Islet precursor cell (in vitro differentiated cells): ENCODE measurements around the gene SUPT20HL1.
"Not testable (repeated sequence)": the region's sequence is repeated elsewhere in the genome, so short reads cannot be mapped to it uniquely, and the experiment has no call there.

ENCODE experiments used
- DNase-seq: peaks from one replicate; pipeline ENCODE4 v3.0.0-alpha.2; 2018

SUPT20HL1 gene

GRCh38 chrX:24364326-24364725, 3.9 kb downstream of the SUPT20HL1 start:
- DNase-seq = no peak

GRCh38 chrX:24364851-24365538, 4.6 kb downstream of the SUPT20HL1 start:
- DNase-seq = no peak

- not testable (repeated sequence) for DNase-seq
Observed at GRCh38 chrX:24366762-24367400, 6.4 kb downstream of the SUPT20HL1 start.

GRCh38 chrX:24369816-24370215, 9.4 kb downstream of the SUPT20HL1 start:
- DNase-seq = no peak

- peak; percentile 86 for DNase-seq
Observed at GRCh38 chrX:24371391-24371972, 11.0 kb downstream of the SUPT20HL1 start.

GRCh38 chrX:24372021-24372763, 11.8 kb downstream of the SUPT20HL1 start:
- DNase-seq = no peak

- peak; percentile 65 for DNase-seq
Observed at GRCh38 chrX:24375600-24376131, 15.2 kb downstream of the SUPT20HL1 start.

GRCh38 chrX:24376403-24376802, 16.0 kb downstream of the SUPT20HL1 start:
- DNase-seq = no peak

GRCh38 chrX:24377195-24377594, 16.8 kb downstream of the SUPT20HL1 start:
- DNase-seq = no peak

GRCh38 chrX:24377911-24378468, 17.6 kb downstream of the SUPT20HL1 start:
- DNase-seq = no peak

GRCh38 chrX:24378706-24379105, 18.3 kb downstream of the SUPT20HL1 start:
- no peak for DNase-seq

- DNase-seq = no peak
Observed at GRCh38 chrX:24380262-24381187, 20.1 kb downstream of the SUPT20HL1 start.

GRCh38 chrX:24382315-24382714, 21.9 kb downstream of the SUPT20HL1 start:
- not testable (repeated sequence) for DNase-seq

GRCh38 chrX:24387724-24388123, 27.3 kb downstream of the SUPT20HL1 start:
- no peak for DNase-seq

GRCh38 chrX:24391389-24391788, 30.9 kb downstream of the SUPT20HL1 start:
- no peak for DNase-seq

GRCh38 chrX:24391843-24392242, 31.4 kb downstream of the SUPT20HL1 start:
- DNase-seq = no peak

- no peak for DNase-seq
Observed at GRCh38 chrX:24392709-24393108, 32.3 kb downstream of the SUPT20HL1 start.

- peak; percentile 76 for DNase-seq
Observed at GRCh38 chrX:24395775-24396174, 35.3 kb downstream of the SUPT20HL1 start.

GRCh38 chrX:24396236-24396930, 35.9 kb downstream of the SUPT20HL1 start:
- DNase-seq = no peak

GRCh38 chrX:24396931-24397279, 36.5 kb downstream of the SUPT20HL1 start:
- DNase-seq = no peak

- no peak for DNase-seq
Observed at GRCh38 chrX:24398766-24399165, 38.3 kb downstream of the SUPT20HL1 start.
